Esophagus (tissue), 2 donors: Measurements from ENCODE around the gene SORCS3. TPM values are rescaled to one million over a fixed set of nuclear protein-coding genes. Genes with fewer than 3 reads are reported as not detected.

Experiments
- H3K27ac ChIP-seq, 2 donors: one replicate each; pipeline ENCODE4 v1.5.1; 2013; ENCODE audit warnings: low read depth in 2 of 2, mild to moderate bottlenecking in 2 of 2, inconsistent platforms in 1 of 2, low read length in 1 of 2, moderate library complexity in 1 of 2
- H3K27me3 ChIP-seq, 2 donors: one replicate each; pipeline ENCODE4 v1.6.1; 2013; ENCODE audit warnings: low read length in 2 of 2, control low read depth in 1 of 2, mild to moderate bottlenecking in 1 of 2; ENCODE audit not compliant: insufficient read depth in 2 of 2, control insufficient read depth in 1 of 2
- H3K36me3 ChIP-seq, 2 donors: one replicate each; pipeline ENCODE4 v1.6.1; 2013; ENCODE audit warnings: low read length in 1 of 2; ENCODE audit not compliant: control insufficient read depth in 2 of 2, insufficient read depth in 2 of 2
- H3K4me1 ChIP-seq, 2 donors: one replicate each; pipeline ENCODE4 v1.6.1; 2013; ENCODE audit warnings: low read length in 1 of 2; ENCODE audit not compliant: control insufficient read depth in 2 of 2, insufficient read depth in 2 of 2
- H3K4me3 ChIP-seq, 2 donors: one replicate each; pipeline ENCODE4 v1.5.1; 2013; ENCODE audit warnings: low read length in 2 of 2, mild to moderate bottlenecking in 2 of 2, low read depth in 1 of 2, moderate library complexity in 1 of 2
- H3K9me3 ChIP-seq, 2 donors: one replicate each; pipeline ENCODE4 v1.6.1; 2013; ENCODE audit warnings: mild to moderate bottlenecking in 2 of 2, low read depth in 1 of 2, low read length in 1 of 2, moderate library complexity in 1 of 2; ENCODE audit not compliant: control insufficient read depth in 2 of 2, insufficient read depth in 1 of 2
- WGBS, 2 donors: extraction: QIAGEN DNeasy Blood & Tissue Kit; methylation state at CpG; one replicate each; pipeline ENCODE4 v1.1.7; 2013; 5-methylcytosine and 5-hydroxymethylcytosine counted together
- polyA plus RNA-seq, 2 donors: library from polyadenylated mRNA; stranded (reverse); fragments of 200-250 nt; gene quantifications; one replicate each; pipeline ENCODE4 v1.2.3, GENCODE V29; 2013
- donor health status: healthy with polysubstance abuse.
- donor health status: Bipolar disorder and iron deficiency.

Gene SORCS3
- polyA plus RNA-seq, 2 donors = 0.02 to 0.04 TPM

DNA sequence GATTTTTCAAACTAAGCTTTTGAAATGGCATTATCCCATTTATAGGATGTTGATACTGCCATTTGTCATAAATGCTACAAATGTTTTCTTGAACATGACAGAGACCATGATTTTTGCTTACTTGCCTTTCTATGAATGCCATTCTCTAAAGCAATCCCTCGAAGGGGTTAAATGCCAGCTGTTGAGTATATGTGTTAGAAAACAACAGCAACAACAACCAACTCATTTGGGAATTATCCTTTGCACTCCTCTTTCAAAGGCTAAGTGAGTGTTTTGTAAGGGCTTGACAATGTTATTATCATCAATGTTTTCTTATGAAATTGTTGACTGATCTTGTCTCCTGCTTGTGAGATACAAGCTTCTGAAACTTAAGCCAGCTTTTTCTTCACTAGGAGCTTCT lies 529.4 kb downstream of the SORCS3 start:
- H3K9me3 ChIP-seq = no peaks in the 10 kb centered on the region
- H3K4me3 ChIP-seq = no peak overlapping the region
- WGBS, 2 donors = 33 to 43% methylated on average over 1 of the region's 1 CpG
- no peak overlapping the region for H3K27ac ChIP-seq
- H3K36me3 ChIP-seq = no peaks in the 10 kb centered on the region
- H3K4me1 ChIP-seq = no peaks in the 10 kb centered on the region
- no peaks in the 10 kb centered on the region for H3K27me3 ChIP-seq

DNA sequence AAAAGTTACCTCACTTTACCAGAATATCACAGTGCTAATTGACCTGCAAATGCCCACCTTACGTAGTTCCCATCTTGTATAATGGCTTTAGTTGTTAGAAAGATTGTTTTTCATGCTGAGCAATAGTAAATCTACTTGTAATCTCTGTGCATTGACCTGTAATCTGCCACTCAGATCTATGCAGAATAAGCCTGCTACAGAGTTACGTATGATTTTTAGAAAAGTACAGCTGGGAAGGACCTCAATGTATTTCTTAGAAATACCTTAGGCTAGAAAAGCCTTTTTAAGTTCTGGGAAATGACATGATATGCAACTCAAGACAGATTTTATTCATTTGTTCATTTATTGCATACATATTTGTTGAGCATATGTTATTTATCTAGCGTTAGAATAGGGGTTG lies 530.9 kb downstream of the SORCS3 start:
- Histone ChIP-seq H3K4me3 (no peak overlapping the region), H3K4me1 (no peaks in the 10 kb centered on the region), H3K27me3 (no peaks in the 10 kb centered on the region), H3K27ac (no peak overlapping the region), H3K36me3 (no peaks in the 10 kb centered on the region), H3K9me3 (no peaks in the 10 kb centered on the region)
- WGBS, 2 donors = 74 to 86% methylated on average over 3 of the region's 3 CpGs

DNA sequence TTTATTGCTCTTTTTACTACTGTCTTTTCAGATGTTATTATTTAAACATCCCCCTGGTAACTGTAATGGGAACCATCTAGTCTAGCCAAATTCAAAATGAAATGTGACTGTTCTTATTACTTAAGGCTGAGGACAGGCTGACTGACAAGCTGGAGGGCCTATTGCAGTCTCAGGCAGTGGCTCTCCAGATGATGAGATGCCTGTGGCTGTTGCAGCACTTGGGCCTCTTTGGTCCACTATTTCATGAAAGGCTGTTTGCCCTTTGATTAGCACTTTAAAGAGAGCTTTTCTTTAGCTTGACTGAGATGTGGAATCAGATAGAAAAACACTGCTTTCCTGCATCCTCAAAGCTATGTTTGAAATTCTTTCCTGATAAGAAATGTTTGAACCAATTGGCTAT lies 540.5 kb downstream of the SORCS3 start:
- H3K4me1 ChIP-seq = no peaks in the 10 kb centered on the region
- H3K27me3 ChIP-seq = no peaks in the 10 kb centered on the region
- no peak overlapping the region for H3K4me3 ChIP-seq
- H3K36me3 ChIP-seq = no peaks in the 10 kb centered on the region
- no peak overlapping the region for H3K27ac ChIP-seq
- H3K9me3 ChIP-seq = no peaks in the 10 kb centered on the region

DNA sequence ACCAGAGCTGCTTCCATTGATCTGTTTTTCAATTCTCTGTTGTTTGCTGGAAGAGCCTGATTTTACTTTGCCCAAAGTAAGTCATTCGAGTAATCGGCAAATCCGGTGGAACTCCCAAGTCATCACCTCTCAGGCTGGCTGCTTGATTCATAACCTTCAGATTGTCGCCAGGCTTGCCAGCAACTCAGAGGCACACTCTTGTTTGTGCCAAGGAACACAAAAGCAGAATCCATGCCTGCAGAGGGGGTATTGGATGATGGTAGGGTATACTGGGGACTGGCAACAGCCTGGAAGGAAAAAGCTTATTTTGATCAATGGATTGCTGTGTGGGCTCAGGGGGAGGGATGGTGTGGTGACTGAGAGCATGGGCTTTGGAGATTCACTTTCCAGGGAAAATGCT lies 542.4 kb downstream of the SORCS3 start:
- Histone ChIP-seq H3K27me3 (no peaks in the 10 kb centered on the region), H3K27ac (no peak overlapping the region), H3K36me3 (no peaks in the 10 kb centered on the region), H3K4me1 (no peaks in the 10 kb centered on the region), H3K9me3 (no peaks in the 10 kb centered on the region), H3K4me3 (no peak overlapping the region)
- 87 to 90% methylated on average over 4 of the region's 4 CpGs for WGBS, 2 donors

DNA sequence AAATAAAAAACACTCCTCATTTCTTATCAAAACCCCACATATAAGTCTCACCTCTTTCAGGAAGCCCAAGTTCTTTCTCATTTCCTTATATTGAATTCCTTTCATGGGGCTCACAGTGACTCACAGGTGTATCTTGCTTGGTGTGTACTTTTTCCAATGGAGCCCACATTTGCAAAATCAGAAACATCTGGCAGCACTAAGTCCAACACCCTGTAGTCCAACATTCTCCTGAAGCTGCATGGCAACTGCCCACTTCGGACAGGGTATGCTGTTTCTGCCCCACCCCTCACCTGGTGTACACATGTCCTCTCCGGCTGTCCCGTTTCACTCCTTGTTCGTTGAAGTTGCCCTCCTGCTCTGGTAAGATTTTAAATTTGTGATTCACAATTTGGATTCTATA lies 544.1 kb downstream of the SORCS3 start:
- no peaks in the 10 kb centered on the region for H3K4me1 ChIP-seq
- no peak overlapping the region for H3K4me3 ChIP-seq
- H3K36me3 ChIP-seq = no peaks in the 10 kb centered on the region
- H3K27me3 ChIP-seq = no peaks in the 10 kb centered on the region
- H3K9me3 ChIP-seq = no peaks in the 10 kb centered on the region
- H3K27ac ChIP-seq = no peak overlapping the region
- WGBS, 2 donors = 78 to 83% methylated on average over 4 of the region's 4 CpGs

DNA sequence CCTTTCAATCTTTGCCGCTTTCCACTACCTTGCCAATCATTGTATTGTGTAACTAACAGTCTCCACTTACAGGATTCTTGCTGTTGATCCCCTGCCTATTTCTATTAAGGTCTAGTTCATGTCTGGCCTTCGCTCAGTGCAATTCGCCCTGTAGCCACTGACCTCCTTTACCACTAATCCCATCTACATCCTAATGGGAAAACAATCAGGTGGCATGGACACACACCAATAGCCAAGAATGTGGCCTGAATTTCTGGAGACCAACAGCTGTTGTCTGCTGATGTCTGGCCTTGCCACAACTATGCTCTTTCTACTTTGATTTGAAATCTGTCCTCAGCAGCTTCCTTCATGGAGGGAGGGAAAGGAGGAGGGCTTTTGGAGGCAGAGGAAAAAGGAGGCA lies 546.2 kb downstream of the SORCS3 start:
- Histone ChIP-seq H3K36me3 (no peaks in the 10 kb centered on the region), H3K4me1 (no peaks in the 10 kb centered on the region), H3K27me3 (no peaks in the 10 kb centered on the region), H3K4me3 (no peak overlapping the region), H3K9me3 (no peaks in the 10 kb centered on the region), H3K27ac (no peak overlapping the region)
- 75% methylated on average over 3 of the region's 3 CpGs for whole genome bisulfite sequencing, 2 donors

DNA sequence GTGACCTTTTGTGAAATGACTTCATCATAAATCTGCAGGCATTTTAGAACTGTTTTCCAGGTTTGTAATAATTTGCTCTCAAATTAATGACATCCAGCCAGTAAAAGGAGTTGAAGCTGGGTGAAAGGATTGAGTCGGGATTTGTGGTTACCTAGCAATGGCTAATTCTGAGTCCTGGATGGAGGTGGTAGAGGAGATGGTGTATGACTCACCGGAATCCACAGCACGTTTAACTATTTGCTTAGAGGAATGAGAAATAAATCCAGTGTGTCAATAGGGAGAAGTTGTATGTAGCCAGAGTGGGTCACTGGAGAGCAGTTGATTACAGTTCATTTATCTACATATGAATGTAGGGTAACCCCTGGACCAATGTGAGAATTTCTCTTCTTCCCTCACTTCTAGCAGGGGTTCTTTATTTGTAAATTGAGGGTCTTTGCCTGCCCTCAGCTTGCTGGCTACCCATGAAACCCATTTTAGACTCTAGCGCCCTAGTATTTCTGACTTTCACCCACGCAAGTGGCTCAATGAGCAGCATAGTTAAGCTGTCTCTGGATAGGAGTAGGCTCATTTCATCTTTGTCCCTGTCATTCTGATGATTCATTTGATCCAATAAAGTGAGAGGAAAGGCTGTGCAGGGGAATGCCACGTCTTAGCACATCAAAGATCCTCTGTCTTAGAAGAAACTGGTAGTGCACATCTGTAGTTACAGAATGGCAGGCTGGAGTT lies 547.8 kb downstream of the SORCS3 start:
- Histone ChIP-seq H3K36me3 (no peaks in the 10 kb centered on the region), H3K4me3 (no peak overlapping the region), H3K27me3 (no peaks in the 10 kb centered on the region), H3K4me1 (no peaks in the 10 kb centered on the region), H3K27ac (no peak overlapping the region), H3K9me3 (no peaks in the 10 kb centered on the region)
- WGBS, 2 donors = 54 to 61% methylated on average over 6 of the region's 6 CpGs

DNA sequence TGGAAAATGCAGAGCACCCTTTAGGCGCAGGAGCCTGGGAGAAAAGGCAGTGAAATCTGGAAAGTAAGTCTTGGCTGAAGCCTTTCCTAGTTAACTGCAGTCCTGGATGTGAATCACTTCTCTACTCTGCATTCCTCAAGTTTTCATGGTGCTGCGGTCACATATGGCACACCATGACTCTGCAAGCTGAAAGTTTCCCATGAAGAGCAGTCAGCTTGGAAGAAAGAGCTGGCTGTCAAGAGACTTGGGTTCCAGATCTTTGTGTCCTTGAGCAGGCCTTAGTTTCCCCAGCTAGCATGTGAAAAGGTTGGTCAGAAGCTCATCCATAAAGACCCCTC lies 548.3 kb downstream of the SORCS3 start:
- Histone ChIP-seq H3K27ac (no peak overlapping the region), H3K4me1 (no peaks in the 10 kb centered on the region), H3K9me3 (no peaks in the 10 kb centered on the region), H3K36me3 (no peaks in the 10 kb centered on the region), H3K4me3 (no peak overlapping the region), H3K27me3 (no peaks in the 10 kb centered on the region)
- 89 to 92% methylated on average over 2 of the region's 2 CpGs for WGBS, 2 donors

DNA sequence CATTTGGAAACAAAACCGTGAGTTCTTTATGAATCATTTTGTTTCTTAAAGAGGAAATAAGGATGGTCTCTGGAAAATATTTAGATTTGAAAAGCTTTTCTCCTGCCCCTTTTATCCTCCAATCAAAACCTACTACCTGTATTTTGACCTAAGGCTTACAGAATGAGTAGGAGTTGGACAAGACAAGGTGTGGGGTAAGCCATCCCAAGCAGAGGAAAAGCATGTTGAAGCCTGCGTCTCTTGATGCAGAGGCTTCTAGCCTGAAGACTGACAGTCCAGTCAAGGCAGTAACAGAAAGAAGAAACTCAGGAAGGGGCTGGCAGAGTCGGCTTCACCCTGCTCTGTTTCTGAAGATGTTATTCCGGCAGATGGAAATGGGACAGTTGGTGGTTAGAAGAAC lies 551.1 kb downstream of the SORCS3 start:
- Histone ChIP-seq H3K36me3 (no peaks in the 10 kb centered on the region), H3K9me3 (no peaks in the 10 kb centered on the region), H3K4me3 (no peak overlapping the region), H3K27ac (no peak overlapping the region), H3K4me1 (no peaks in the 10 kb centered on the region), H3K27me3 (no peaks in the 10 kb centered on the region)
- 80 to 81% methylated on average over 4 of the region's 4 CpGs for WGBS, 2 donors

DNA sequence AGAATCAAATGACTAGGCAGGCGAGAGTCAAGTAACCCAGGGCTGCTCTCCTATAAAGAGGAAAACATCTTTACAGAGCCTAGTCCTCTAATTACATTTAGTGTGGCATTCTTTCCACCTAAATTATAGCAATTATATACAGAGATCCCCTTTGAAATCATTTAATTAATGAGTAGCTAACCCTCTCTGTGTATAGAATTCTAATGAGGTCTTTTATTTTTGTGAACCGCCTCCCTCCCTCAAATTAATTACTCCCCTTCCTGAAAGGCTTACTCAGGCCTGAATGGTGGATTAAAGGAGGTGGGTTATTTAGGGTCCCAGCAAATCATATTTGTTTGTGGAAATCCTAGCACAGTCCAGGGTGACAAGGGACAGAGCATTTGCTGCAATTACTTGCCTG lies 551.8 kb downstream of the SORCS3 start:
- H3K9me3 ChIP-seq = no peaks in the 10 kb centered on the region
- H3K4me3 ChIP-seq = no peak overlapping the region
- H3K4me1 ChIP-seq = no peaks in the 10 kb centered on the region
- no peak overlapping the region for H3K27ac ChIP-seq
- H3K27me3 ChIP-seq = no peaks in the 10 kb centered on the region
- H3K36me3 ChIP-seq = no peaks in the 10 kb centered on the region
- 85 to 87% methylated on average over 2 of the region's 2 CpGs for WGBS, 2 donors
